Measurements from ENCODE around the gene STK16.

The STK16 gene

GRCh38 chr2:219294356-219295351 lies 49.4 kb downstream of the STK16 start:
- peaks cover 0 to 8% (median 0%) of the 10 kb centered on the region in 11 experiments; a peak in 6 of 22 replicates for H4K20me1 ChIP-seq
- H3K36me3 ChIP-seq, result no peaks in the 10 kb centered on the region
- H3K4me3 ChIP-seq, result peak overlapping the region; percentile 57 to 76 (median 61)
- H3K27me3 ChIP-seq, result peaks cover 6 to 10% (median 9%) of the 10 kb centered on the region in 11 experiments
- H3K9me3 ChIP-seq (replicated peaks in 1 of 11), result no peaks in the 10 kb centered on the region
- H3K4me1 ChIP-seq, result peaks cover 8 to 26% (median 16%) of the 10 kb centered on the region in 10 experiments; a peak in 18 of 20 replicates
- peak overlapping the region; percentile 78 to 96 (median 88) for H3K4me2 ChIP-seq
- H3K27ac ChIP-seq, result peak overlapping the region; percentile 55 to 80 (median 70)
- no peak for TF ChIP-seq Cebpa-rat (IDR thresholded peaks at IDR 0.05)
- peak overlapping the region; percentile 66 to 87 (median 80) for H3K9ac ChIP-seq

- no peak for TF ChIP-seq Cebpa-rat (IDR thresholded peaks at IDR 0.05)
- peaks cover 21 to 25% (median 24%) of the 10 kb centered on the region in 11 experiments for H3K27me3 ChIP-seq
- no peaks in the 10 kb centered on the region for H3K9me3 ChIP-seq (replicated peaks in 1 of 11)
- no peaks in the 10 kb centered on the region for H3K36me3 ChIP-seq
- H4K20me1 ChIP-seq, result peaks cover 0 to 15% (median 0%) of the 10 kb centered on the region in 11 experiments; a peak in 7 of 22 replicates
- H3K4me1 ChIP-seq, result peaks cover 8 to 20% (median 16%) of the 10 kb centered on the region in 10 experiments; a peak in 18 of 20 replicates
- no peak overlapping the region for H3K4me2 ChIP-seq
- no peak overlapping the region for H3K27ac ChIP-seq
- H3K4me3 ChIP-seq, result no peak overlapping the region
- H3K9ac ChIP-seq, result no peak overlapping the region
Measured at GRCh38 chr2:219296142-219296541, 50.9 kb downstream of the STK16 start.

- H3K9ac ChIP-seq, result no peak overlapping the region
Measured at GRCh38 chr2:219296631-219297391, 51.5 kb downstream of the STK16 start.

GRCh38 chr2:219297766-219298456 lies 52.6 kb downstream of the STK16 start:
- Histone ChIP-seq H3K9me3 (replicated peaks in 1 of 11) (no peaks in the 10 kb centered on the region), H3K4me1 (peaks cover 8 to 20% (median 16%) of the 10 kb centered on the region in 10 experiments; a peak in 18 of 20 replicates)

More at GRCh38 chr2:219296631-219297391, 51.5 kb downstream of the STK16 start:
- H3K9me3 ChIP-seq (replicated peaks in 1 of 11), result no peaks in the 10 kb centered on the region
- H3K36me3 ChIP-seq, result no peaks in the 10 kb centered on the region
- no peak overlapping the region for H3K4me2 ChIP-seq
- H3K4me3 ChIP-seq, result no peak overlapping the region
- H3K27me3 ChIP-seq, result peaks cover 27 to 31% (median 31%) of the 10 kb centered on the region in 11 experiments
- H4K20me1 ChIP-seq, result peaks cover 0 to 16% (median 0%) of the 10 kb centered on the region in 11 experiments; a peak in 7 of 22 replicates
- H3K27ac ChIP-seq, result no peak overlapping the region
- peaks cover 8 to 20% (median 16%) of the 10 kb centered on the region in 10 experiments; a peak in 18 of 20 replicates for H3K4me1 ChIP-seq
- no peak for TF ChIP-seq Cebpa-rat (IDR thresholded peaks at IDR 0.05)

GRCh38 chr2:219298759-219299371 lies 53.6 kb downstream of the STK16 start:
- no peak overlapping the region for H3K27ac ChIP-seq
- no peak overlapping the region for H3K4me3 ChIP-seq
- H3K4me2 ChIP-seq, result peak overlapping the region in 10 of 11 experiments; percentile 19 to 64 (median 50); a peak in 13 of 22 replicates
- H3K9ac ChIP-seq, result peak overlapping the region in 2 of 11 experiments; percentile 11 to 50; a peak in 4 of 22 replicates
- H3K4me1 ChIP-seq, result peaks cover 6 to 19% (median 14%) of the 10 kb centered on the region in 10 experiments; a peak in 18 of 20 replicates
- H4K20me1 ChIP-seq, result peaks cover 0 to 34% (median 0%) of the 10 kb centered on the region in 11 experiments; a peak in 10 of 22 replicates
- no peaks in the 10 kb centered on the region for H3K9me3 ChIP-seq (replicated peaks in 1 of 11)
- no peak for TF ChIP-seq Cebpa-rat (IDR thresholded peaks at IDR 0.05)
- H3K27me3 ChIP-seq, result peaks cover 48 to 52% (median 51%) of the 10 kb centered on the region in 11 experiments
- H3K36me3 ChIP-seq, result no peaks in the 10 kb centered on the region

More at GRCh38 chr2:219297766-219298456, 52.6 kb downstream of the STK16 start:
- Histone ChIP-seq H3K4me2 (no peak overlapping the region), H3K27ac (no peak overlapping the region), H3K27me3 (peaks cover 38 to 42% (median 42%) of the 10 kb centered on the region in 11 experiments), H3K9ac (no peak overlapping the region), H3K4me3 (no peak overlapping the region), H3K36me3 (no peaks in the 10 kb centered on the region), H4K20me1 (peaks cover 0 to 24% (median 0%) of the 10 kb centered on the region in 11 experiments; a peak in 9 of 22 replicates)
- TF ChIP-seq Cebpa-rat (IDR thresholded peaks at IDR 0.05), result no peak

GRCh38 chr2:219299372-219299760 lies 54.1 kb downstream of the STK16 start:
- Histone ChIP-seq H4K20me1 (peaks cover 0 to 34% (median 0%) of the 10 kb centered on the region in 11 experiments; a peak in 10 of 22 replicates), H3K9ac (peak overlapping the region in 1 of 11 experiments; percentile 11; a peak in 2 of 22 replicates), H3K9me3 (replicated peaks in 1 of 11) (no peaks in the 10 kb centered on the region), H3K4me2 (peak overlapping the region in 7 of 11 experiments; percentile 35 to 64 (median 56); a peak in 11 of 22 replicates), H3K36me3 (no peaks in the 10 kb centered on the region), H3K4me1 (peaks cover 1 to 14% (median 9%) of the 10 kb centered on the region in 10 experiments; a peak in 17 of 20 replicates), H3K27me3 (peaks cover 51 to 57% (median 56%) of the 10 kb centered on the region in 11 experiments), H3K27ac (no peak overlapping the region), H3K4me3 (no peak overlapping the region)
- TF ChIP-seq Cebpa-rat (IDR thresholded peaks at IDR 0.05), result no peak

Data from BLaER1 treated with 17β-estradiol and CSF1 and Interleukin-3, amounts not matched to agents 10 nM and 100 nM (cell line).